ENCODE measurements around the gene GNAL.
A peak's percentile ranks its signal among the peaks of the same experiment; 100 is the strongest.
"Not testable (repeated sequence)": the region's sequence is repeated elsewhere in the genome, so short reads cannot be mapped to it uniquely, and the experiment has no call there.

GNAL gene

GRCh38 chr18:11854554-11854953, 165.5 kb downstream of the GNAL start:
- not testable (repeated sequence) for DNase-seq

- DNase-seq = peak; percentile 27
Measured at GRCh38 chr18:11857177-11857887, 168.3 kb downstream of the GNAL start.

- DNase-seq = no peak
Measured at GRCh38 chr18:11859282-11859830, 170.3 kb downstream of the GNAL start.

- DNase-seq = no peak
Measured at GRCh38 chr18:11859903-11860407, 170.9 kb downstream of the GNAL start.

GRCh38 chr18:11860594-11861450, 171.8 kb downstream of the GNAL start:
- DNase-seq = no peak

GRCh38 chr18:11861583-11862288, 172.7 kb downstream of the GNAL start:
- DNase-seq = no peak

GRCh38 chr18:11862468-11863137, 173.5 kb downstream of the GNAL start:
- DNase-seq = no peak

- DNase-seq = no peak
Measured at GRCh38 chr18:11864471-11864870, 175.4 kb downstream of the GNAL start.

GRCh38 chr18:11865071-11865470, 176.0 kb downstream of the GNAL start:
- DNase-seq = no peak

GRCh38 chr18:11866329-11866728, 177.3 kb downstream of the GNAL start:
- no peak for DNase-seq

- DNase-seq = no peak
Measured at GRCh38 chr18:11866764-11867163, 177.7 kb downstream of the GNAL start.

GRCh38 chr18:11868230-11868629, 179.2 kb downstream of the GNAL start:
- DNase-seq = no peak

- DNase-seq = no peak
Measured at GRCh38 chr18:11871501-11871900, 182.4 kb downstream of the GNAL start.

- DNase-seq = peak; percentile 11
Measured at GRCh38 chr18:11872479-11873136, 183.5 kb downstream of the GNAL start.

GRCh38 chr18:11873670-11874340, 184.7 kb downstream of the GNAL start:
- DNase-seq = no peak

- DNase-seq = no peak
Measured at GRCh38 chr18:11874676-11875075, 185.6 kb downstream of the GNAL start.

GRCh38 chr18:11877497-11878135, 188.6 kb downstream of the GNAL start:
- DNase-seq = no peak

GRCh38 chr18:11880586-11881304, 191.7 kb downstream of the GNAL start:
- no peak for DNase-seq

- DNase-seq = no peak
Measured at GRCh38 chr18:11882636-11883035, 193.6 kb downstream of the GNAL start.

- DNase-seq = no peak
Measured at GRCh38 chr18:11883153-11883552, 194.1 kb downstream of the GNAL start.

Measured in NCI-H2029 treated with DMSO at 0.1 percent for 48 hours (cell line).